Neural cell (in vitro differentiated cells): ENCODE data around the gene MIA2.

ENCODE experiments used
- CTCF ChIP-seq: fragments of 450-650 bp; IDR thresholded peaks from 2 replicates; pipeline ENCODE4 v1.5.1; 2014; ENCODE audit warnings: antibody characterized with exemption, mild to moderate bottlenecking, moderate library complexity; ENCODE audit not compliant: poor library complexity, severe bottlenecking
- POLR2AphosphoS5 ChIP-seq: IDR thresholded peaks from 2 replicates; pipeline ENCODE4 v1.6.1; 2012

DNA sequence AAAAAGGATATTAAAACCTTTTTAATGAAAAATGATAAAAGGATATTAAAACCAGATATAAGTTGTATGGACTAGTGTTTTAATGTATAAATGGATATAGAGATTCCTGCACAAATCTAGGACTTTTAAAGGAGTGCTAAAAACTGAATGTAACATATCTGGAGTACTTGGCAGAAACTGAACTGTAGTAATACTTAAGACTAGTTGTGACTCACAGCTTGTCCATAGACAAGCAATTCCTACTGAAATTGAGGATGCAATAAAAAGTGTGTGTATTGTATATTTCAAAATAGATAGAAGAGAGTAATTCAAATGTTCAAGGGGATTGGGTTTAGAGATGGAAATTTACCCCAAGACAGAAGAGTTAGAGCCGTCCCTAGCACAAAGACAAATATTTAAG is 138.9 kb downstream of the MIA2 start:
- no peak for TF ChIP-seq CTCF
- no peak for TF ChIP-seq POLR2AphosphoS5
